Left renal cortex interstitium (tissue), 4 donors: ENCODE results near the gene KCNQ5. TPM values are rescaled to one million over a fixed set of nuclear protein-coding genes. Genes with fewer than 3 reads are reported as not detected.

Experiments
- DNase-seq, 4 donors: peaks; one replicate each; pipeline ENCODE4 v3.0.0-alpha.2; 2013; ENCODE audit warnings: low read depth in 4 of 4, low spot score in 2 of 4, missing footprints in 1 of 4
- polyA plus RNA-seq, 4 donors: library from polyadenylated mRNA; unstranded; fragments of 120-200 nt; gene quantifications; one replicate each; pipeline ENCODE4 v1.2.1, GENCODE V29; 2013; ENCODE audit not compliant: insufficient read length in 4 of 4

Gene KCNQ5
- polyA plus RNA-seq, 4 donors: 0.14 to 0.59 (median 0.25) TPM

DNA sequence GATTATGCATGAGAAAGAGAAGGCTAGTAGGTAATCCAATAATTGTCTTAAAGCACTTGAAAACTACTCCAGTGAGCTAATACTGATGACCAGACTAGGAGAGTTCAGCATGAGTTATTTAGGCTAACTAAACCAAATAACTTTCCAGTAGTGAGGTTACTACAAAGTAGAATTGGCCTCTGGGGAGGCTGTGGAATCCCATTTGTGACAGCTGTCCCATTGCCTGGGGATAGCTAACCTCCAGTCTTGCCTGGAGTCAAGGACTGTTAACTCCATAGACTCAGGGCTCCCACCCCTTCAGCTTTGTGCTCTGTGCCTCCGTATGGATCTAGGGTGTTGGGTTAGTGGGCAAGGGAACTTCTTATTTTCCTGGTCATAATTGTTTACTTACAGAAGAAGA lies 51.0 kb downstream of the KCNQ5 start:
- no peak for DNase-seq

DNA sequence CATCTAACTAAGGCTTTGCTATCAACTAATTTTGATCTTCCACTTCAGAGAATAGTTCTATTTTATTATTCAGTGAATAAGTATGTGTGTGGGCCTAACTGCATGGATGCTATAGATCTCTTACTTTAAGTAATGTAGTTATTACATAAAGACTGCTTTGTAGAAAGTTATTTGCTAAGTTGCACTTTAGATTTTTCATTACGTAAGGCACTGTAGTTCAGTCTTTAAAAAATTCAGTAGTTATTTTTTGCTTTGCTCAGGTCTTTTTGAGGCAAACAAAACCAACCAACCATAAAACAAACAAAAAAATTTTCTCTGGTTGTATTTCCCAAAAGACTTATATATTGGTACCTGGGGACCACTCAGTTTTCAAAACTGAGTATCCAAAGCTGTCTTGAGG lies 53.0 kb downstream of the KCNQ5 start:
- no peak for DNase-seq

DNA sequence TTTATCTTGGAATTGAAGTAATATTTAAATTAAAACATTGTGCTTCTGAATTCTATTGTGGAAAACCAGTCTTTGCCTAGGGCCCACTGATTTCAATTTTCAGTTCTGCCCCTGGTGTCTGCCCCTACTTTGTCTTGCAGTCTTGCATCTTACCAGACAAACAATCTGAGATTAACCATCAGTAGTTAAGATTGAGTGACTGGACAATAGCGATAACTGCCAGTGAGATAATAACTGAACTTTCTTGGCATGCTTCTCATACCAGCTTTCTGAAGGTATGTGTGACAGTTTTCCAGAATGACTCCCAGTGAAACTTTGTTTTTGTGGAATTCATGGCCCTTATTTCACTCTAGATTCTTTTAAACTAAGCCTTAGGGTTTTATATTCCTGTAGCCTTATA lies 53.5 kb downstream of the KCNQ5 start:
- no peak for DNase-seq

DNA sequence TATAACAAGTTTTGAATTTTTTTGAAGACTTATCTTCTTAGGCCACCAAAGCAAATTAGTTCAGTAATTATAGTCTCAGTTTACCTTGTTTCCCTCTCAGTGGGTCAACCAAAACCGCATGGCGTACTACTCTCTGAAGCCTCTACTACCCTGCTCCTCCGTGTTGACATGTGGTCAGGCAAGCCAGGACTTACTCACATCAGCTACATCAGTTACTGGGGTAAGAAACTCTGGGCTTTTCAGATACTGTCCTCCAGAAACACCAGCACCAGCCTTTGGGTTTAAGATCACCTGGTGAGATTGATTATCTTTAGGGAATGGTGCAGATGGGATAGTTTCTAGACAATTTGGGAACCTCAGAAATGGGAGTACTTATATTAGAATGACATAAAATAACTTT lies 55.1 kb downstream of the KCNQ5 start:
- DNase-seq: no peak

DNA sequence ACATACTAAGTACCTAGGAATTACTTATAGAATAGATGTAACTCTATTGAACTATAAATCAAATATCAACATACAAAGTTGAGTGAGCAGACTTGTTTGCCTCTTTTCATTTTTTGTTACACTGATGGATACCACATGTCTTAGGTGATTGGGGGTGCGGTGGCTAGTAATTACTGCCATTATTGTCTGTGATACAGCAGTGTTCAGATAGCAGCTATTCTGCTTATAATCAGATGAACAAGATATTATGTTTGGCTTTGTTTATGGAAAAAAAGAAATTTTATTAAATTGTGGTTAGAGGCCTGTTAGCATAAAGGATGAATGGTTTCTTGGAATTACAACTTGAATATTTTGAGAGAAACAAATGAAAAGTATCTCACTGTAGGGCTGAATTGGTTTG lies 55.9 kb downstream of the KCNQ5 start:
- DNase-seq: no peak

DNA sequence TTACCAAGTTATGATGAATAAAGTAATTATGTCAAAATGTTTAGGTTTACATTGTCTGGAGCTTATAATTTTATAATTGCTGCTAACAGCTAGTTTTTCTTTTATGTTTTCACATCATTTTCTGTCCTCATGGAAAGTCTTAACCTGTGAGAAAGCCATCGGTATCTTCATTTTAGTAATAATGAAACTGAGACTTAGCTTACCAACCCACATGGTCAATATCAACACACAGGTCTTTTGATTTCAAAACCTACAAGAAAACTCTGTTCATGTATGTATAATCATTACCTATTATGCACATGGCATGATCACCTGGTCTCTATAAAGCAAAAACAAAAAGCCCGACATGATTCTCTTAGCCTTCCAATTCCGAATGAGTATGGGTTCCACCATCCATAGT lies 61.9 kb downstream of the KCNQ5 start:
- no peak for DNase-seq

DNA sequence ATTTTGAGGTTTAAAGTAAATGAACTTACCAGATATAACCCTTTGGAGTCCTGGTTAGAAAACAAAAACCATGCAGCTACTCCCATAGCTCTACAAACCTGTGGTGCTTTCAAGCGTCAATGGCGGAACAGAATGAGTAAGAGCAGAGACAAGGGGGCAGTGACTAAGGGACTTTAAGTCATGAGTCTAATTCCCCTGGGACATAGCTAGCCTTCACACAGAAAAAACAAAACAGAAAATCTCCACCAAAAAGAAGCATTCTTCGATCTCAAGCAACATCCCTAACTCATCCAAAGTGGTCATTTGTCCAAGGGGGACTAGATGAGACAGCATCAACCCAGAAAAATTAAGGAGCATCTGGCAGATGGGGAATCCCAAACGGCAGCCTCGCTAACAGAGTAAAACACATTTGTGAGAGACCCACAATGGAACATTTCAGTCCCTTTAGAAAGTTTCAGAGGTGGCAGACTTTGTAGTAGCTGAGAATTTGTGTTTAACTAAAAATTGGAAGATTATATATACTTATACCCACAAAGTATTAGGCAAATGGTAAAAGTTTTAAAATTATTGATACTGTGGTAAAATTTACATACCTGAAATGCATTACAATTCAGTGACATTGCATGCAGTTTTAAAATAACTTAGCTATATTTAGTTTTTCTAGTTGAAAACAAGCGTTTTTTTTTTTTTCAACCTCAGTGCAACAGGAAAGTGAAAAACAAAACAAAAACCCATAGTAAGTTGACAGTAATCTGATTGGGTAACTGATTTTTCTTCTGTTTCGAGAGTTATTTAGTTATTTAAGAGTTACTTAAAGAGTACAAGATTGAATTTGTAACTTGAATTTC lies 67.5 kb downstream of the KCNQ5 start:
- DNase-seq: no peak

DNA sequence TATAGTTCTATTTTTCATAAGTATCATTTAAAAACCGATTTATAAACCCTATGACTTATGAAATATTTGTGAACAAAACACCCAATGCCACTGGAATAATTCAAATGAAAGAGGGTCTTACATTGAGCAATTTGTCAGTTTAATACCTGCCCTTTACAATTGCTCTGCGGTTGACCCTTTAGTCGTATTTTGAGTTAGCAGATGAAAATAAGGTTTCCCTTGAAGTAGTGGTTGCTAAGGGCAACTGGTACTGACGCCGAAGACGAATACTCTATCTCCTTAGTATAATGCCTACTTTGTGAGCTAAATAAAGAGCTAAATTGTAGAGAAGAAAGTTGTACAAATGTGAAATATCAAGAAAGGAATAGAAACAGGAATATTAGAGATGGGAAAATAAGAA lies 69.4 kb downstream of the KCNQ5 start:
- no peak for DNase-seq

DNA sequence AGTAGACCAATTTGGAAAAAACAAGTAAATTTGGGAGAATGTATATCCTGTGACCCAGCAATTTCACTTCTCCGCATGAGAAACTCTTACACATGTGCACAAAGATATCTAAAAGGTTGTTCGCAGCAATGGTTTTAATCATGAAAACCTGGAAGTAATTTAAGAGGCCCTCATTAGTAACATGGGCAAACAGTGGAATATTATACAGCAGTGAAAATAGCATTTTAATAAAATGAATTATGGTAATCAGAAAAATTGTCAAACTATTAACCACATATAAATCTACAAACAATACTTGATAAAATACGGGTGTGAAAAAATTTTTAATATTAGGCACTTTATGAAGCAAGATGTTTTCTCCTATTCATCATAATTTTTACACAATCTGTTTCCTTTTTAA lies 74.2 kb downstream of the KCNQ5 start:
- DNase-seq: no peak

DNA sequence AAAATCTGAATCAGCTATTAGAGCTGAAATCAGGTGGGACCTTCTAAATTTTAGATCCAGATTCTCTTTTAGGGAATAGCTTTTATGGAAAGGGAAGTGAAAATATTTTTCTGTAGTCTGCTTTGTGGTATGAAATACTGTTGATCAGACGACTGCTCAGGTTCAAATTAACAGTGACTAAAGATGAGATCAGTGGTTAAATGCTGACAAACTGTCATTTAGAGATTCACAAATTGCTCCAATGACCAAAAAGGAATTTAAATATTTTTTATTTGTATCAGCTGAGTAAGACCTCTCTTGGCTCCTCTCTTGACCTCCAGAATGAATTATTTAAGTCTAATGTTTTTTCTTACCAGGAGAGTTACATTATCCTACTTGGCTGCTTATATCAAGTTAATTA lies 77.3 kb downstream of the KCNQ5 start:
- no peak for DNase-seq

DNA sequence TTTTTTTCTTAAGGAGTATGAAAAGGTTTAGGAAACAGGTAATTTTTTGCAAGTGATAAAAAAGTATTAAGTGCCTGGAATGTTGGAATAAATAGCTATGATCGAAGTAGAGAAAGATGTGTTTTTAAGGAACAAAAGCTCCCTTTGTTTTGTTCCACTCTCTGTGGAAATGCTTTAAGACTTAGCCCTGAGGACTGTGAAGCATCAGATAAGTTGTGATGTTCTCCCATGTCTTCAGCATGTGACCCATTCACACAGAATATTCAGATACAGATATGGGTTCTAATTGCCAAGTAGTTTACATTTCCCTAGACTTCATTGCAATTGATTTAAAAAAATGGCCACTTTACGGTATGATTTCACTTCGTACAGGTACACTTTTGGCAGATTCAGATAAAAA lies 80.6 kb downstream of the KCNQ5 start:
- no peak for DNase-seq

DNA sequence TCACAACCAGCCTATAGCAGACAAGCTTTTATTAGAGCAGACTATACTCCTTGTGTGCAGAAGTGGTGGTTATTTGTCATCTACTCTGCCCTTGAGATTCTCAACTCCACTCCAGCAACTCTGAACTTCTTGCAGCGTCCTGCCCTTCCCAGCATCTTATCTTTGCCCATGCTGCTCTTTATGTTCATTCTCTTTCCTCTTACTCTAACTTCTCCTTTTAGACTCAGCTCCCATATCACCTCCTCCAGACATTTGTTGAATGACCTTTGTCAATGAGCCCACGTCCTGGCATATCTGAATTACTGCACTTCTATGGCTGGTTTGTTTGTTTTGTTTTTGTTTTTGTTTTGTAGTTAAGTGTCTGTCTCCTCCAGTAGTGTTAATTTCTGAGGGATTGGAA lies 81.2 kb downstream of the KCNQ5 start:
- no peak for DNase-seq

DNA sequence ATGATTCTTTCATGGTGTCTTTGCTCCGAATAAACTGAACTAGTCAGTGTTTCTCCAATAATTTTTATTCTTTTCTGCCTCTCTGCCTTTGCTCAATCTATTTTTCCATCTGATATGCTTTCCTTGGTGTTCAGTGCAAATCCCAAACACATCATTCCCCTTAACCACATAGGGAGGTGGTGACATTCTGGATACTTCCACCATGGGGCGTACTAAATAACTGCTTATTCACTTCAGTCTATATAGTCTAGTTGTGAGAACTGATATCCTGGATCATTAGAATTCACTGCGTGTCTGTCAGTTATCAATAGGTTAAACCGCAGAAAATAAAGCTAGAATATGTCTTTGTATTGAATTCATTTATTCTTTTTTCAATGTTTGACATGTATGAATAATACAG lies 83.1 kb downstream of the KCNQ5 start:
- no peak for DNase-seq

DNA sequence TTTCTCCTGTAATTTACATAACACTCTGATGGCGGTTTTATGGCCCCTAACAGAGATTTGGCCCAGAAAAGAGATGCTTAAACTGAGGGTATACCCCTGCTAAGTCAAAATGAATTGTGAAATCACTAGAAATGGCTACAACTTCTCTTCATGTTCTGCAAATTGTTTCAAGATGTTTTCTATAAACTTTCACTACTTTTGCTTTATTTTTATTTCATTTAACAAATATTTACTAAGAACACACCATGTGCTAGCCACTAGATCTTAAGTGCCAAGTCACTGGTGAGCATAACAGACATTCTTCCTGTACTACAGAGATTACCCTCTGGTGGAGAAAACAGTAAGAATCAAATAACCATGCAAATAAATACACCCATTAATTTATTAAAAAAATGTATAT lies 87.6 kb downstream of the KCNQ5 start:
- DNase-seq: no peak

DNA sequence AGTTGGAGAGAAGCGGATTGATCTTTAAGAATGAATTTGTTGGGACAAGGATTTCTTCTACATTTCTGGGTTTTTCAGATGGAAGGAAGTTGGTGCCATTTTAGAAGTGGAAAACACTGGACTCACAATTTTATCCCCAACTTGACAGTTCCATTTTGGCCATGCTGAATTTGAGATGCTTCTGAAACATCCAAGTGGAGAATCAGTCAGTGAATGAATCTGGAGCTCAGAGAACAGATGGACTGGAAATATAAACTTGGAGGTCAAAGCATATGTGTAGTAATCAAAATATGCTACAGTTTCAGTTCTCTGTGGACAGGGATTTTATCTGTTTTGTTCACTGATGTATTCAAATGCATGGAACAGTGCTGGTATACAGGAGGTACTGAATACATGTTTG lies 89.9 kb downstream of the KCNQ5 start:
- no peak for DNase-seq

DNA sequence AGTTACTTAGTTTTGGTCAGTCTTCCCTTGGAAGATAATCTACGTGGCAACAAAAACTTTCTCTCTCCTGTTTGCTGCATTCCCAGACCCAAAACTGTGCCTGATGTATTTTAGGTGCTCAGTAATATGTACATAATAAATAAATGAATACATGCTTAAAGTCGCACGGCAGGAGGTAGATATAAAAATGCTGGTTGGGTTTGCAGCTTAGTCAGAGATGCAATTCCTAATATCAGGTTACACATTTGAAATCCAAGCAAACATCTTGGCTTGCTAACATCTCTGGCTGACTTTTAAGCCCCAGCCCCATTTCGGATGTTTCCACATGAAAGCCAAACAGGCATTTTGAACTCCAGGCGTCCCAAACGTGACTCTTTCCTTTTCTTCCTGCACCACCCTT lies 91.0 kb downstream of the KCNQ5 start:
- DNase-seq: no peak

DNA sequence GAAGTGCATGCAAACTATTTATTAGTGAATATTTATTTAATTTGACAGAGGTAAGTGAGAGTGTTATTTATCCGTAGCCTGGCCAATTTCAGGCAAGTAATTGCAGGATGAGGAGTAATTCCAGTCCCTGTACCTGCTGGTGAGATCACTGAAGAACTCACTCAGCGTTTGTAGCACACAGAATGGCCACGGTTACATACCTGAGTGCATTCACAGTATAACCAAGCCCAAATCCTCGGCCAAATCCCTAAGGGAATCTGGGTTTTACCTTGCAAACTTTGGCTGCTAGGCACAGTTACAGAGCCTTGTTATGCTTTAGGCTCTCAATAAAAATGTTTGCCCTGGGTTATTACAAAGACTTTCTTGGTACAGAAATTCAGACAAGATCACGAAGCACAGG lies 93.3 kb downstream of the KCNQ5 start:
- no peak for DNase-seq

DNA sequence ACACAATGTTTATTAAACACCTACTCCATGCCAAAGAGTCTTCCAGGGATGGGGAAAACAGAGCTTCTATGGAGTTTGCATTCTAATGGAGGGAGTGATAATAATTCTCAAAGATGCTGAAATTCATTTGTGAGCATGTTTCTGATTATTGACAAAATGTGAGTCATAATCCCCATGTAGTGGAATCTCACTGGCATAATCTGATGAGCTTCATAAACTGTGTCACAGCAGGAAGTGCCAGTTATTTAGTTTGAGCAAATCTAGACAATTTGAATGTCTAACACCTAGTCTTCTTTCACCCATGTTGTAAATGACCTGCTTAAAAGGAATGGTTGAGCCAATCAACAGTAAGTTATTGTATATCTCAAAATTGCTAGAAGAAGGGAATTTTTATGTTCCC lies 95.1 kb downstream of the KCNQ5 start:
- DNase-seq: no peak

DNA sequence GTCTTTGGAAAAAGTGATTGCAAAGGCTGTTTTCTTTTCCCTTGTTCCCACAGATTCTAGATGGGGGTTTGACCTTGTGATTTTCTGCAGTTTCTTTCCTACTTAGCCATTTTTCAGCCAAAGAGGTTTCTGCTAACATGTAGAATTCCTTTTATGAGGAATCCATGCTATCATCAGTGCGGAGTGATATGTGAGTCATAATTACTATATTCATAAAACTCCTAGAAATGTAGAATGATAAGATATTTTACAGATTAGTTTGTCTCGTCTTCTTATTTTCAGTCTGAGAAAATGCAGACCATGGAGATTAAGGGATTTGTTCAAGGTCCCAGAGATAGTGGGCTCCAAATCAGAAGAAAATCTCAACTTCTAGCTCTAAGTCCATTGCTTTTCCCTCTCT lies 98.6 kb downstream of the KCNQ5 start:
- DNase-seq: no peak

DNA sequence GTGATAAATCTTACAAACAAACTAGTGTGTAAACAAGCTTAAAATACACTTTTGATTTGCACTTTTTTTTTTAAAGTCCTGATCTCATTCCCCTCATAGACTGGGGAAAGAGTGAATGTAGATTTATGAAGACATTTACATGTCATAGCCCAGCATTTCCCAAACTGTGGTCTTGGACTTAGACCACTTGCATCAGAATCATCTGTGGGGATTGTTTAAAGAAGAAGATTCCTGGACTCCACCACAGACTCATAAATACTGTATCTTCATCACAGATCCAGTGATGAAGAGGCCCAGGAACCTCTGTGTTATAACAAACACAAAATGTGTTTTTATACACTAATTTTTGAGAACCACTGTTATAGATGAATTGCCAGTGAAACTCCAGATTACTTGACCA lies 99.5 kb downstream of the KCNQ5 start:
- no peak for DNase-seq

DNA sequence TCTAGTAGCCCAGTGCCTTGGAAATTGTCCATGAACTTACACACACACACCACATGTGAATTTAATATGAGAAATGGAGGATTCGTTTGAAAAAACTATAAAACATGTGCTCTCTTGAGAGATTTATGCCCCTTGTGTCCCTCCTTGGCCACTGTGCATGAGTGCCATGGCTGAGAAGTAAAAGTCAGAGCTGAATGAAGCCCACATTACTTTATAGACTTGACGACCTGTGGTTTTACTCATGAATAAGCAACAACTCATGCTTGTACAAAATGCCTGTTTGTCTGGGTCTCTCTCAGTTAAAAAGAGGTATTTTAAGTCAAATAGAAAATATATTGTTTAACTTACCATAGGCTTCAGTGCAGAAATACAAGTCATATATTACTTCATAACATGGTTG lies 102.7 kb downstream of the KCNQ5 start:
- DNase-seq: no peak

DNA sequence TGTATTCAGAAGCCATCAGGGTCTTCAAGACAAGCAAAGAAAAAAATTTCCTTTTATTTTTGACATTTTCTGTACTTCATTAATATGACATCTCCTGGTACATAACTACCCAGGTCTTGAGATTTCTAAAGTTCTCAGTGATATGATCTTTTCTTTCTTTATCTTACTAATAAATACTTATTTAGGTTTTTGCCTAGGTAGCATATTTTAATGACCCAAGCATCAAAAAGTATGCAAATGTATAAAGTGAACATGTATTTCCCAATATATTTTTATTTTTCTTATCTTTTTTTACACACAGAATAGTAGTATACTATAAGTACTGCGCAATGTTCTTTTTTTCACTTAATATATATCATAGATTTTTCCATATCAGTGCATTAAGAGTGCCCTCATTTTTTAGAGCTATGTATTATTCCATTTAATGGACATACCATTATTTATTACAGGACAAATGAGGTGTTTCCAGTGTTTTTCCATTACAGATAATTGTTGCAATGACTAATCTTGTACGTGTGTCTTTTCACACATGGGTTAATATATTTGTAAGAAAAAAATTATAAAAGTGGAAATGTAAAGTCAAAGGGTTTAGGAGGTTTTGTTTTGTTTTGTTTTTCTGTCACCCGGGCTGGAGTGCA lies 107.0 kb downstream of the KCNQ5 start:
- no peak for DNase-seq

DNA sequence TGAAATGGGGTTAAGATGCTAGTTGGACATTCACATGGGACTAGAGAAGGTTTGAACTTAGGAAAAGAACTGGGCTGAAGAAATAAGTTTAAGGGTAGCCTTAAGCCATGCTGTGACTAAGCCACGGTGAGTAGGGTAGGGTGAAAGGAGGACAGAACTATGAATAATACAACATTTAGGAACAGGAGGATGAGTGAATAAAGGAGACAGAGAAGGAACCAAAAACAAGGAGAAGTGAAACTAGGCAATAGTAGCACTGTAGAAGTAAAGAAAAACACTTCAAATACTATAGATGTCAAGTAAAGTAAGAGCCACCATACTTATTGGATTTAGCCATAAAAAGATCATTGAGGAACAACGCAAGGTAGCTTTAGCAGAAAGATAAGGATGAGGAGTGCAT lies 111.2 kb downstream of the KCNQ5 start:
- no peak for DNase-seq
